Ishikawa (cell line): Measurements from ENCODE around the gene ELFN1.

Source experiments
- CEBPB ChIP-seq: IDR thresholded peaks from 2 replicates; pipeline ENCODE4 v1.6.1; 2012
- CREB1 ChIP-seq: IDR thresholded peaks from 2 replicates; pipeline ENCODE4 v1.6.1; 2012; ENCODE audit warnings: low read depth
- EGR1 ChIP-seq: IDR thresholded peaks from 2 replicates; pipeline ENCODE4 v1.6.1; 2012
- EP300 ChIP-seq: IDR thresholded peaks from 2 replicates; pipeline ENCODE4 v1.6.1; 2012; ENCODE audit warnings: borderline replicate concordance
- FOXM1 ChIP-seq: IDR thresholded peaks from 2 replicates; pipeline ENCODE4 v1.6.1; 2012; ENCODE audit warnings: low read depth, borderline replicate concordance
- MAX ChIP-seq: IDR thresholded peaks from 2 replicates; pipeline ENCODE4 v1.6.1; 2012
- NFIC ChIP-seq: IDR thresholded peaks from 2 replicates; pipeline ENCODE4 v1.6.1; 2012
- RAD21 ChIP-seq: IDR thresholded peaks from 2 replicates; pipeline ENCODE4 v1.6.1; 2012; ENCODE audit warnings: low read depth
- REST ChIP-seq: IDR thresholded peaks from 2 replicates; pipeline ENCODE4 v1.6.1; 2012; ENCODE audit warnings: low read depth, mild to moderate bottlenecking
- TAF1 ChIP-seq: IDR thresholded peaks from 2 replicates; pipeline ENCODE4 v1.6.1; 2012; ENCODE audit warnings: low read depth, mild to moderate bottlenecking
- TCF12 ChIP-seq: IDR thresholded peaks from 2 replicates; pipeline ENCODE4 v1.6.1; 2012; ENCODE audit warnings: low read depth
- TEAD4 ChIP-seq: IDR thresholded peaks from 2 replicates; pipeline ENCODE4 v1.6.1; 2012
- USF1 ChIP-seq: IDR thresholded peaks from 2 replicates; pipeline ENCODE4 v1.6.1; 2012
- YY1 ChIP-seq: IDR thresholded peaks from 2 replicates; pipeline ENCODE4 v1.6.1; 2012; ENCODE audit warnings: low read depth
- ZBTB7A ChIP-seq: IDR thresholded peaks from 2 replicates; pipeline ENCODE4 v1.6.1; 2012; ENCODE audit warnings: low read depth

ELFN1 gene

GRCh38 chr7:1659696-1660095 lies 10.4 kb upstream of the ELFN1 start:
- no peak for TF ChIP-seq NFIC

- no peak for TF ChIP-seq NFIC
- no peak for TF ChIP-seq EGR1
- no peak for TF ChIP-seq YY1
- no peak for TF ChIP-seq RAD21
- no peak for TF ChIP-seq TAF1
- no peak for TF ChIP-seq MAX
- TF ChIP-seq FOXM1: no peak
- TF ChIP-seq USF1: no peak
- TF ChIP-seq EP300: no peak
- no peak for TF ChIP-seq TCF12
Measured at GRCh38 chr7:1661461-1661860, 8.6 kb upstream of the ELFN1 start.

GRCh38 chr7:1662101-1662500 lies 8.0 kb upstream of the ELFN1 start:
- TF ChIP-seq TCF12: no peak
- no peak for TF ChIP-seq NFIC
- TF ChIP-seq CREB1: no peak
- TF ChIP-seq USF1: no peak
- no peak for TF ChIP-seq TAF1
- no peak for TF ChIP-seq FOXM1
- TF ChIP-seq EP300: no peak
- no peak for TF ChIP-seq CEBPB
- TF ChIP-seq MAX: no peak
- no peak for TF ChIP-seq TEAD4
- no peak for TF ChIP-seq REST
- no peak for TF ChIP-seq RAD21

- TF ChIP-seq EGR1: no peak
- peak; percentile 72 for TF ChIP-seq REST
Measured at GRCh38 chr7:1662767-1663166, 7.3 kb upstream of the ELFN1 start.

- no peak for TF ChIP-seq CEBPB
- TF ChIP-seq RAD21: no peak
- TF ChIP-seq MAX: no peak
- no peak for TF ChIP-seq TEAD4
- no peak for TF ChIP-seq ZBTB7A
- no peak for TF ChIP-seq USF1
- TF ChIP-seq EGR1: no peak
- no peak for TF ChIP-seq CREB1
- no peak for TF ChIP-seq FOXM1
- no peak for TF ChIP-seq NFIC
- TF ChIP-seq REST: no peak
- no peak for TF ChIP-seq TCF12
- TF ChIP-seq TAF1: no peak
- no peak for TF ChIP-seq EP300
- no peak for TF ChIP-seq YY1
Measured at GRCh38 chr7:1663223-1663622, 6.9 kb upstream of the ELFN1 start.
